Umbilical cord (tissue), 2 donors: ENCODE results near the gene LPA. TPM values are rescaled to one million over a fixed set of nuclear protein-coding genes. Genes with fewer than 3 reads are reported as not detected.
"Not testable (repeated sequence)": the region's sequence is repeated elsewhere in the genome, so short reads cannot be mapped to it uniquely, and the experiment has no call there.

Source experiments
- DNase-seq: peaks from one replicate; pipeline ENCODE4 v3.0.0-alpha.2; 2015; ENCODE audit warnings: low spot score
- total RNA-seq: library from RNA; depleted of rRNA; stranded (reverse); fragments of >200 nt; gene quantifications from one replicate; pipeline ENCODE4 v1.2.3, GENCODE V29; 2014; ENCODE audit warnings: low replicate concordance; ENCODE audit not compliant: insufficient read depth

LPA gene, protein sequence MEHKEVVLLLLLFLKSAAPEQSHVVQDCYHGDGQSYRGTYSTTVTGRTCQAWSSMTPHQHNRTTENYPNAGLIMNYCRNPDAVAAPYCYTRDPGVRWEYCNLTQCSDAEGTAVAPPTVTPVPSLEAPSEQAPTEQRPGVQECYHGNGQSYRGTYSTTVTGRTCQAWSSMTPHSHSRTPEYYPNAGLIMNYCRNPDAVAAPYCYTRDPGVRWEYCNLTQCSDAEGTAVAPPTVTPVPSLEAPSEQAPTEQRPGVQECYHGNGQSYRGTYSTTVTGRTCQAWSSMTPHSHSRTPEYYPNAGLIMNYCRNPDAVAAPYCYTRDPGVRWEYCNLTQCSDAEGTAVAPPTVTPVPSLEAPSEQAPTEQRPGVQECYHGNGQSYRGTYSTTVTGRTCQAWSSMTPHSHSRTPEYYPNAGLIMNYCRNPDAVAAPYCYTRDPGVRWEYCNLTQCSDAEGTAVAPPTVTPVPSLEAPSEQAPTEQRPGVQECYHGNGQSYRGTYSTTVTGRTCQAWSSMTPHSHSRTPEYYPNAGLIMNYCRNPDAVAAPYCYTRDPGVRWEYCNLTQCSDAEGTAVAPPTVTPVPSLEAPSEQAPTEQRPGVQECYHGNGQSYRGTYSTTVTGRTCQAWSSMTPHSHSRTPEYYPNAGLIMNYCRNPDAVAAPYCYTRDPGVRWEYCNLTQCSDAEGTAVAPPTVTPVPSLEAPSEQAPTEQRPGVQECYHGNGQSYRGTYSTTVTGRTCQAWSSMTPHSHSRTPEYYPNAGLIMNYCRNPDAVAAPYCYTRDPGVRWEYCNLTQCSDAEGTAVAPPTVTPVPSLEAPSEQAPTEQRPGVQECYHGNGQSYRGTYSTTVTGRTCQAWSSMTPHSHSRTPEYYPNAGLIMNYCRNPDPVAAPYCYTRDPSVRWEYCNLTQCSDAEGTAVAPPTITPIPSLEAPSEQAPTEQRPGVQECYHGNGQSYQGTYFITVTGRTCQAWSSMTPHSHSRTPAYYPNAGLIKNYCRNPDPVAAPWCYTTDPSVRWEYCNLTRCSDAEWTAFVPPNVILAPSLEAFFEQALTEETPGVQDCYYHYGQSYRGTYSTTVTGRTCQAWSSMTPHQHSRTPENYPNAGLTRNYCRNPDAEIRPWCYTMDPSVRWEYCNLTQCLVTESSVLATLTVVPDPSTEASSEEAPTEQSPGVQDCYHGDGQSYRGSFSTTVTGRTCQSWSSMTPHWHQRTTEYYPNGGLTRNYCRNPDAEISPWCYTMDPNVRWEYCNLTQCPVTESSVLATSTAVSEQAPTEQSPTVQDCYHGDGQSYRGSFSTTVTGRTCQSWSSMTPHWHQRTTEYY (N-terminal part only)
- total RNA-seq, result 0.24 TPM

DNA sequence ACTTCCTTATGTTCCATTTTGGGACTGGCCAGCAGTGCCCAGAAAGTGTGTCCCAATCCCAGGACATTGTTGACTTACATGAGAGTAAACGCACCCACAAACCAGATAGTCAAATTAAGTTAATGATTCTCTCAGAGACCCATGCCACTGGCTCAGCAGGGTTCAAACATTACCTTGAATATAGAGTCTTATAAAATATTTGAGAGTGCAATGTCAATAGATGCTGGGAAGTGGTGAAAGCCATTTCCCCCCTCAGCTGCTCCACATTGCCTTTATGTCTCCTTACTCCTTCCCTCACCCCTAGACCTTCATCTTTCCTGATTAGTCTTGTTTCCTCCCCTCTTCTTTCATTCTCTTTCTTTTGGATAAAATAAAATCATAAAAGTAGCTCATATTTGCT, at the start of gene LPA:
TSS of gene LPA (minus strand) at position 78 of the 400 bp plus-strand sequence. CDS start at position 17, 61 bp downstream.
- DNase-seq, result not testable (repeated sequence)

DNA sequence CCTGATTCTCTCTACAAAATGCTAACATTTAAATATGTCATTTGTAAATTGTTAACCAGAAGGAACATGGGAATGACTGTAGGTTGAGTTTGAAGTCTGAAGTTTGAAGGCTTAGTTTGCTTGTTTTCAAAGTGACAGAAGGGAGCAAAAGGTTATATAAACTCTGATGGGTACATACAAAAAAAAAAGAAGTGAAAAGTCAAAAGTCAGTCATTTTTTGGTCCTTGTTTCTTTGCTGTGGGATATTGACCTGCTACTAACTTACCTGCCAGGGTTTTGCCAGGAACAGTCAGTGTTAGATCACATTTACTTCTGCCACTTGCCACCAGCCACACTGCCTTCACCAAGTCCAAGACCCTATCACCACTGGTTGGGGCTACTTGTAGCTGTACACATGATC, 44.9 kb upstream of the LPA start:
- not testable (repeated sequence) for DNase-seq

DNA sequence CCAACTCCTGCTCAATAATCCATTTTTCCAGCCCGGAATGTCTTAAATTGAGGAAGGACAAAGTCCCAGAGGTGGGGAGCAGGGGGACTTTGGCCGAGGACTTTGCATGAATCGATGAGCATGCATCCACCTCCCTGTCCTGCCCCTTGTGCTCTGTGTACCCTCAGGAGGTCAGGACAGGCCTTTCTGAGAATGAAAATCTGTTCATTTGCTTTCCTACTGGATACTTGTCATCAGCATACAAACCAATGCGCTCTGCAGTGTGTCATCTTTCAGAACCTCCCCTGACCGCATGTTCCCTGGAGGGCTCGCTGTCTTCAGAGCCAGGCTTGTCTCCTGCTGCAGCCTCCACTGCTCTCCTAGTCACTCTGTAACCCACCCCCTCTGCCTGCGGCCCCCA, 40.6 kb upstream of the LPA start:
- not testable (repeated sequence) for DNase-seq

DNA sequence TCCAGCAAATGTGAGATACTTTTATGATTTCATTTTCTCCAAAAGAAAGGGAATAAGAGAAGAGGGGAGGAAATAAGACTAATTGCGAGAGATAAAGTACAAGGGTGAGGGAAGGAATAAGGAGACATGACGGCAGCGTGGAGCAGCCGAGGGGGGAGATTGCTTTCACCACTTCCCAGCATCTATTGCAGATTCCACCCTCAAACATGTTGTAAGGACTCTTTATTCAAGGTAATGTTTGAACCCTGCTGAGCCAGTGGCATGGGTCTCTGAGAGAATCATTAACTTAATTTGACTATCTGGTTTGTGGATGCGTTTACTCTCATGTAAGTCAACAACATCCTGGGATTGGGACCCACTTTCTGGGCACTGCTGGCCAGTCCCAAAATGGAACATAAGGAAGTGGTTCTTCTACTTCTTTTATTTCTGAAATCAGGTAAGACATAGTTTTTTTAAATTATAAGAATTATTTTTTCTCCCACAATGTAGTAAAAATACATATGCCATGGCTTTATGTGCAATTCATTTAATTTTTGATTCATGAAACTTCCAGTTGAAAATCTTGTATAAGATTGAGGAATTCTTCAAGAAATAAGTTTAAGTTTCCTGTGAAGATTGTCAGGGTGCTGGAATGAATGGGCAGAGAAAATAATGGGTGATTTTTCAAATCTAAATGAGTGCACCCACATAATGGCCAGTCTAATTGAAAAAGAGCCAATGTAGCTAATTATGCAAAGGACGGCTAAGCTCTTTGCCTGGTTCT, 38.0 kb upstream of the LPA start, which contains the start of gene PLG:
TSS of gene PLG (plus strand) at position 327 of the 763 bp plus-strand sequence. CDS start at position 388, 61 bp downstream.
- DNase-seq, result not testable (repeated sequence)

DNA sequence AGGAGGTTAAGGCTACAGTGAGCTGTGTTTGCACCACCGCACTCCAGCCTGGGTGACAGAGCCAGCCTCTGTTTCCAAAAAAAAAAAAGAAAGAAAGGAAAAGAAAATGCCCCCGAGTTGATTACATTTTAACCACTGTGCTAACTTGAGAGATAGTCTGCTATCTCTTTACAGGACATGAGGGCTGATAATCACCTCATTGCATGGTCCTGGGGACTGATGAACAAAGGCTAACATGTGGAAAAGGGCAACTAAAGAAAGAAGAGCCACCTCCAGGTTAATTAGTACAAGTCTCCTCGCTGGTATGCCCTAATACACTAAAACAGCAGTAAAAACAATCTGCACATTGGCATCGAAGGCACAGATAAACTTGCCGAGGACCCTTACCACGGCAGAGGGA, 33.8 kb upstream of the LPA start:
- no peak for DNase-seq

DNA sequence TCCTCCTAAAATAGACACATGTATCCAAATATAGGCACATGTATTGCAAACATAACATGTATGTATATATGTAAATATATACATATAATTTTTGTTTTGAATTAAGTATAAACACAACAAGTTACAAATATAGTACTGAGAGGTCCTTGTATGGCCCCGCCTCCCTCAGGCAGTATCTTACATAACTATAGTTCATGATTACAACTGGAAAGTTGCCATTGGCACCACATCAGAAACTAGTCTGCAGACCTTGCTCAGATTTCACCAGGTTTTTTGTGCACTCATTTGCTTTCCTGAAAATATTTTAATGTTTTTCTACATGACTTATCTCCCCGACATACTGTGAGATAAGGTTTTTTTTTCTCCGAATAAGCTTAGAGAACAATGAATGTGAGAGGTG, 32.8 kb upstream of the LPA start:
- DNase-seq, result not testable (repeated sequence)

DNA sequence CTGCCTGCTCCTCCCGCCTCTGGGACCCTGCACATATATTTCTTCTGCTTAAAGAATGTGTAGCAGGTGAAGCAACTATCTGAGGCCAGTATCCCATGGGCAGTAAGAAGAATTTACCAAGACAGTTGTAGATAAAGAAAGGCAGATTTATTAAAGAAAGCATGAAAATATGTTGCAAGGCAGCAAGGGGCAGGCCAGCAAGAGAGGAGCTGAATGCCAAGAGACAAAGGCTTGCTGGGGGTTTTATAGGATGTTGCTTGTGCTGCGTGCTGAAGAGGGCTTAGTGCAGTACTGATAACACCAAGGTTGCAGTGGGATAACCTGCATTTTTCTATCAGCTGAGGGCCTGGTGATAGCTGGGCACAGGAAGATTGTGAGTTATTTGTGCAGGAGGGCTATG, 31.5 kb upstream of the LPA start:
- DNase-seq, result not testable (repeated sequence)

DNA sequence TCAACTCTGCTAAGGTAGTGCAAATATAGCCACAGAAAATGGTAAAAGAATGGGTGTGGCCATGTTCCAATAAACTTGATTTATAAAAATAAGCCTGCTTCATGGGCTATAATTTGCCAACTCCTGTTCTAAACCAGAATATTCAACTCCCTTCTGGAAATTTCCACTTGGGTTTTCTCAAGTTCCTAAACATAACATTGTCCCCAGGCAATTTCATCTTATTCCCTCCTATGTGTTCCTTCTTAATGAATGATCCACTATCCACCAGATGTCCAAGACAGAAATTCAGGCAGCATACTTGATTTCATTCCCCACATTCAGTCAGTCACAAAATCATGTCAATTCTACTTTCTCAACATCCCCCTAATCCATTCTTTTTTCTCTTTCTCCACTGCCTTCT, 30.9 kb upstream of the LPA start:
- DNase-seq, result not testable (repeated sequence)

DNA sequence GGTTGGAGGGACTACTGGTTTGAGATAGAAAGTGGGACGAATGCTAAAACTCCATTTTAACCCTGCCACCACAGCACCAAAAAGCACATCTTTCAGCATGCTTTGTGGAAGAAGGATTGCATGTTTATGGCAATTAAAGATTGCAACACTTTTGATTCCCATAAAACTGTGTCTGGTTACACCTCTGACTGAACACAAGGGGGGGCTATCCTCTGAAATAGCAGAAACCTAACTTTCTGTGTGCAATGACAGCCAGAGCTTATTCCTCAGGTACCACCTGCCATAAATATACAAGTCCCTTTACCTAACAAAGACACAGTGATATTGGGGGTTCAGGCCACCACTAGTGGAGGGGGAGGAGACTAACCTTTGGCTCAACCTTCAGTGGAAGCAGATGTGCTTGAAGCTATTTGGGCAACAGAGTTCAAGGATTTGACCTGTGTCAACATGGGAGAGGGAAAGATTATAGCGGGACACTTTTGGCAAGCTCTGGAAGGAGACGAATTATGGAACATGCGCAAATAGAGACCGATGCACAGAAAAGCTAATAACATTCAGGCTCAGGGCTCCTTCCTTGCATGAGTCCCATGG, 28.4 kb upstream of the LPA start:
- no peak for DNase-seq

DNA sequence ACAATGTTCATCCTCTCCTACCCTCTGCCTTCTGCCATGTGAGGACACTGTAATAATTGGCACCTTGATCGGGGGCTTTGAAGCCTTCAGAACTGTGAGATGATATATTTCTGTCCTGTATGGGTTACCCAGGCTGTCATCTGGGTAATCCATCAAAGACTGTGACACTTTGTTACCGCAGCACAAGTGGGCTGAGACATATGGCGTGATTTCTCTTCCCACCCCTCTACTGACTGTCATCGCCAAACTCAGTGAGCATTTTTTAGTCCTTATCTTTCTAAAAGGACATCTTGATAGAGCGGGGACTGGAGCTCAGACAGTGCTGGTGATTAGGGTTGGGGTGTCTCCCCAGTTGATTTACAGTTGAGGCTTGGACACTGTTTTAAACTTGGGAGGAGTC, 27.5 kb upstream of the LPA start:
- no peak for DNase-seq

DNA sequence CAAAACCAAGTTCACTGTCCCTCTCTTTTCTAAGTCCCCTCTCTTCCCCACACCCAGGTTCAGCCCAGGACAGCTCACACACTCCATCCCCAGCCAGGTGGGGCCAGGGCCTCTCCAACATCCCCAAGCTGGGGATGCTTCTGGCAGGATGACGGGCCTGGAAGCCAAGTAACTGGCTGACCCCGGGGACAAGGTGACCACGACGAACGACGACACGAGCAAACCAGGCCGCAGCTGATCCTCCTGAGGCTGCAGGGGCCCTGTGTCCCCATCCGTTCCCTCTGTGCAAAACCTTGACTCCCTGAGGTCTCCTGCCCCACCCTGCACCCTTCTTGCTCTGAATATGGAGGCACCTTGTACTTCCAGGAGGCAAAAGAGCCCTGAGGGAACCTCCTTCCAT, 26.4 kb upstream of the LPA start:
- no peak for DNase-seq

DNA sequence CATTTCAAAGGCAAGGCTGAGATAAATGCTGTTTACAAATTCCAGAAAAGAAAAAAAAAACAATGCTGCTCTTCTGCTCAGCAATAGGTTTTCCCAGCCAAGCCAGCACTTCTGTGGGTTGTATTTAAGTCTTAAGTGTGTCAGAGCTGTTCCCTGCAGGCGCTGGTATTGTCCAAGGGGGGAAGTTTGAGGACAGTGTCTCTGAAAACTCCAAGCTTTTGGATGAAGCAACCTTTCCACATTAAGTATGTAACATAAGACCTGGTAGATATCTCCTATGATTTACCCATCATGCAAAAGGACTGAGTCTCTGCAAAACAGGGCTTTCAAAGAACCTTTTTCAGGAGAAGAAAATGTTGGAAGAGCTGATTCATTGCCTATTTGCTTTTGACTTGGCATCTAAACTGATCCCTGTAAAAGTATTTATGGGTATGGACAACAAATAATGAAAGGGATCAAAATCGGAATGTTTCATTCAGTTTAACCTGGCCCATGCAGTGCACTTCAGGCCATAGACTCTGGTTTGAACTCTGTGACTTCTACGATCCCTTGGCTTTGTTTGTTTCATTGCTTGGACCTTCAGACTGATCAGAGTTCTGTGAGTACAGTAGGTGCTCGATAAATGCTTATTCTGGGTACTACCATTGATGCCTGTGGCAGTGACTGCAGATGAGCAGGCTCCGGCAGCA, 21.8 kb upstream of the LPA start:
- no peak for DNase-seq

DNA sequence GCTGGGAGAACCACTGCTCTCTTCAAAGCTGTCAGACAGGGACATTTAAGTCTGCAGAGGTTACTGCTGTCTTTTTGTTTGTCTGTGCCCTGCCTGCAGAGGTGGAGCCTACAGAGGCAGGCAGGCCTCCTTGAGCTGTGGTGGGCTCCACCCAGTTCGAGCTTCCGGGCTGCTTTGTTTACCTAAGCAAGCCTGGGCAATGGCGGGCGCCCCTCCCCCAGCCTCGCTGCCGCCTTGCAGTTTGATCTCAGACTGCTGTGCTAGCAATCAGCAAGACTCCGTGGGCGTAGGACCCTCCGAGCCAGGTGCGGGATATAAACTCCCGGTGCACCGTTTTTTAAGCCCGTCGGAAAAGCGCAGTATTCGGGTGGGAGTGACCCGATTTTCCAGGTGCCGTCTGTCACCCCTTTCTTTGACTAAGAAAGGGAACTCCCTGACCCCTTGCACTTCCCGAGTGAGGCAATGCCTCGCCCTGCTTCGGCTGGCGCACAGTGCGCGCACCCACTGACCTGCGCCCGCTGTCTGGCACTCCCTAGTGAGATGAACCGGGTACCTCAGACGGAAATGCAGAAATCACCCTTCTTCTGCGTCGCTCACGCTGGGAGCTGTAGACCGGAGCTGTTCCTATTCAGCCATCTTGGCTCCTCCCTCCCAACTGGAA, 21.2 kb upstream of the LPA start:
- not testable (repeated sequence) for DNase-seq

DNA sequence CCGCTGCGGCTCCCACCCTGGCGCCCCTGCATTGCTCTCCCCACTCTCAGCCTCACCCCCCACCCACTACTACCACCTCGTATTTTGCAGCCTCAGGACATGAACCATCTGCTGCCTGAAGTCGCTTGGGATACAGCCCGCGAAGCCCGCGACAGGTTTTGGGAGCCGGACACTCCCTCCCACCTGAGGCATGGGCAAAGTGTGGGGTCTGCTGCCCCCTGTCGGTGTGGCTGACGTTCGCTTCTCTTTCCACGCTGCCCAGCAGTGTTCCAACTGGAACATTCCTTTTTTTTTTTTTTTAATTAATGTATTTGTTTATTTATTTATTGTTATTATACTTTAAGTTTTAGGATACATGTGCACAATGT, 15.3 kb upstream of the LPA start:
- DNase-seq, result no peak

DNA sequence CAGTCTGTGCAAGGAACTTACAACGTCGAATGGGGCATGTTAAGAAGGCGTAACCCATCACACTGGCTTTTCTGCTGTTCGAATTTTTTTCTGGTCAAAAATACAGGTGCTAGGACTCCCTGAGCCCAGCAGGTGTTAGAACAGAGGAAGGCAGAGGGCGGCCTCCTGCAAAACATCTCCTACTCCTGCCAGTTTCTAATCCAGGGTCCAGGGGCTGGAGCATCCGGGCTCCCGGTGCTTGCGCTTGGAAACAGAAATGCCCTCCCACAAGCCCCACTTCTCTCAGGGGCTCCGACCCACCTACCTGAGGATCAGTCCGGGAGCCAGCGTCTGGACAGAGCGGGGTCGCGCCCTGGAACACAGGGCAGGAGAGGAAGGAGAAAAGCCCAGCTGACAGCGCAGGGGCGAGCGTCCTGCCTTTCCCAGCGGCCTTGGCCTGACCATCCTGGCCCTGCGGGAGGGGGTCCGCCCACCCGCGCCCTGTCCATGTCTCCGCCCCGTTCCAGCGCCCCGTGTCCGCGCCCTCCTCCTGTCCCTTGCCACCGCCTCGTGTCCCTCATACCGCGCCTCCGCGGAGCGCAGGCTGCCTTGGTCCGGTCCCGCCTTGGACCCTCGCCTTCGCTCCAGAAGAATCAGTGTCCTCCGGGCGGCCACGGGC, 14.8 kb upstream of the LPA start:
- DNase-seq, result no peak

DNA sequence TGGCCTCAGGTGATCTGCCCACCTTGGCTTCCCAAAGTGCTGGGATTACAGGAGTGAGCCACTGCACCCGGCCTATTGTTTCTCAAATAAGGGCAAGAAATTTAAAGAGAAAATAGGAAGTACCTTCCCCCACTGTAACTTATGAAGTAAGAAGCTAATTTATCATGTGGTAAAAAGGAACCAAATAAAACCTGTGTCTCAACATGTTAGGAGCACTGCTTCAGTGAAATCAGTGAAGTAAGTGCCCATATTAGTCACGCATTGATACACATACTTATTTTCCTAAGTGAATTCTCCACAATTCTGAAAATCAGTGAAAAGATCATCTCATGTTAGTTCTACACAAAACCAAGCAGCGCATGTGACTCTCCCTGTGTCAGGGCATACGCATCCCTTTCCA, 14.2 kb upstream of the LPA start:
- DNase-seq, result no peak

DNA sequence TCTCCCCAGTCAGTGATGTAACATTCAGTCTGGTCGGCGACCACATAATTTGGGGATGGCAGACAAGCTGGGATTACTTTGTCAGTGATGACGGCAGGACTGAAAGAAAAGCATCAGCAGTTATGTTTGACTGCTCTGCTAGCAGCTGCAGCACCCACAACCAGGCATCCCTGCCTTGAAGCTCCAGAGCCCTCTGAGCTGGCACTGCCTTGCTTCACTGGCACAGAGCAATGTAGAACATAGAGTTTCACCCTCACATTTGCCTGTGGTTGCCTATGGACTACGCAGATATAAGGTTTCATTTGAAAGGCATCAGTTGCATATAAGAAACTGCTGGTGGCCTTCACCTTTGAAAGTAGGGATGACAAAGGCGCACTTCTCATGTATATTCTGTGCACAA, 12.3 kb upstream of the LPA start:
- not testable (repeated sequence) for DNase-seq

DNA sequence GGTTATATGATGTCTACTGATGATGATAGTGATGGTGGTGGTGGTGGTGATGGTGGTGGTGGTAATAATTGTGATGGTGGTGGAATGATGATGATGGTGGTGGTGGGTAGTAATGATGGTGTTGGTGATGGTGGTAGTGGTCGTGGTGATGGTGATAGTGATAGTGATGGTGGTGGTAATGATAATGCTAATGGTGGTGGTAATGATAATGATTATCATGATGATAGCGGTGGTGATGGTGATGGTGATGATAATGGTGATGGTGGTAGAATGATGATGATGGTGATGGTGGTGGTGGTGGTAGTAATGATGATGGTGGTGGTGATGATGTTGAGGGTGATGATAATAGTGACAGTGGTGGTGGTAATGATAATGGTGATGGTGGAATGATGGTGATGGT, 4.5 kb upstream of the LPA start:
- no peak for DNase-seq
